Tibial artery (tissue), 4 donors: ENCODE data around the gene FNDC7.

Experiments used
- DNase-seq, 2 donors: peaks; one replicate each; pipeline ENCODE4 v3.0.0-alpha.2; 2019
- H3K27ac ChIP-seq, 2 donors: fragments of 200-600 bp; sonication (generic) in 1 of 2; 1 replicate in 1 of 2; 2 replicates in 1 of 2; pipeline ENCODE4 v1.5.1; 2018 to 2019; ENCODE audit warnings: mild to moderate bottlenecking in 1 of 2
- H3K27me3 ChIP-seq, 2 donors: fragments of 200-600 bp; sonication (generic) in 1 of 2; one replicate each; pipeline versions ENCODE4 v1.5.1 to v1.6.0; 2016 to 2019
- H3K36me3 ChIP-seq, 3 donors: fragments of 200-600 bp; sonication (generic) in 2 of 3; one replicate each; pipeline ENCODE4 v1.5.1; 2016 to 2019; ENCODE audit warnings: mild to moderate bottlenecking in 2 of 3
- H3K4me1 ChIP-seq, 4 donors: fragments of 200-600 bp; sonication (generic) in 2 of 4; 1 replicate in 3 of 4; 2 replicates in 1 of 4; pipeline ENCODE4 v1.5.1; 2016 to 2019
- H3K4me3 ChIP-seq, 2 donors: fragments of 200-600 bp; sonication (generic) in 1 of 2; 1 replicate in 1 of 2; 2 replicates in 1 of 2; pipeline ENCODE4 v1.5.1; 2018 to 2019; ENCODE audit warnings: mild to moderate bottlenecking in 2 of 2
- H3K9me3 ChIP-seq, 3 donors: fragments of 200-600 bp; sonication (generic) in 1 of 3; one replicate each; pipeline ENCODE4 v1.5.1; 2016 to 2019
- intact Hi-C: fragments of 100-400 bp; cut with DNase I; formaldehyde crosslinking; loops from one replicate; pipeline ENCODE4 v1.15.0; 2023; ENCODE audit warnings: low total_unique reads
- TF ChIP-seq, protein P1 (sequence below), 2 experiments: fragments of 200-600 bp in 1 of 2; fragments of 450-650 bp in 1 of 2; IDR thresholded peaks; one replicate each; pipeline ENCODE4 v1.5.1; 2017 to 2019; ENCODE audit warnings: antibody characterized with exemption in 2 of 2, mild to moderate bottlenecking in 1 of 2, moderate library complexity in 1 of 2

Gene FNDC7

DNA sequence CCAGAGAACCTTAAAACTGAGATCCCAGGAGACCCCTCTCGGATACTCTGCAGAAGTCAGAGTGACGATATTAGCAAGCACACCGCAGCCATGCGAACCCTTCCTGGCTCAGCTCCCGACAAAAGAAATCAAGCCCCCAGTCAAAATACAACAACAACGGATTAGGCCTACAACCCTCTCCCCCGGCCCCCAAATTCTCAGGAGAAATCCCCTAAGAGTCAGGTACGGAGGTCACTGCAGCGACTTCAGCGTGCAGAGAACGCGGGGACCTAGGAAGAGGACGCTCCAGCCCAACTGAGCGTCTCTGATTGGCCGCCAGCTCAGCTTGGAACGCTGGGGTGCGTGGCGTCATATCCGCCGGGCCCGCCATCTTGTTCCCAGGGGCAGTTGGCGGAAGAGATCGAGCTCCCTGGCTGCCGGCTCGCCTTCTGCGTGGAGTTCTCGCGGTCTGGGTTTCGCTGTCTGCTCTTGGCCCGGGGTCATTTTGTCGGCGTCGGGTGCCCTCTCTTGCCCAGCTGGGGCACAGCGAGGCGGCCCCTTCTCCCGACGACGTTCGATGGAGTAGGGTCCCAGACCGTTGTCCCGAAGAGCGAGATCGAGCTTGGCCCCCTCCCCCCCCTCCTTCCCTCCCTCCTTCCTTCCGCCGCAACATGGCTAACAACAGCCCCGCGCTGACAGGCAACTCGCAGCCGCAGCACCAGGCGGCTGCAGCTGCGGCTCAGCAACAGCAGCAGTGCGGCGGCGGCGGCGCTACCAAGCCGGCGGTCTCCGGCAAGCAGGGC is 20.6 kb upstream of the FNDC7 start, which contains the start of gene PRPF38B:
PRPF38B (plus strand) TSS at position 369 of the 782 bp plus-strand sequence; CDS start at position 651, 282 bp downstream.
- H3K27ac ChIP-seq, result peak within 1 kb of the TSS; percentile 92 to 98
- peaks cover 13 to 15% (median 14%) of the 10 kb centered on the region in 3 donors for H3K36me3 ChIP-seq
- peak; percentile 94 to 96 for DNase-seq
- intact Hi-C loops, result loop anchor here (2.0 kb wide), 1 partner anchor 55 kb away; the partner anchor contains the start of gene STXBP3
- TF ChIP-seq, protein P1, sequence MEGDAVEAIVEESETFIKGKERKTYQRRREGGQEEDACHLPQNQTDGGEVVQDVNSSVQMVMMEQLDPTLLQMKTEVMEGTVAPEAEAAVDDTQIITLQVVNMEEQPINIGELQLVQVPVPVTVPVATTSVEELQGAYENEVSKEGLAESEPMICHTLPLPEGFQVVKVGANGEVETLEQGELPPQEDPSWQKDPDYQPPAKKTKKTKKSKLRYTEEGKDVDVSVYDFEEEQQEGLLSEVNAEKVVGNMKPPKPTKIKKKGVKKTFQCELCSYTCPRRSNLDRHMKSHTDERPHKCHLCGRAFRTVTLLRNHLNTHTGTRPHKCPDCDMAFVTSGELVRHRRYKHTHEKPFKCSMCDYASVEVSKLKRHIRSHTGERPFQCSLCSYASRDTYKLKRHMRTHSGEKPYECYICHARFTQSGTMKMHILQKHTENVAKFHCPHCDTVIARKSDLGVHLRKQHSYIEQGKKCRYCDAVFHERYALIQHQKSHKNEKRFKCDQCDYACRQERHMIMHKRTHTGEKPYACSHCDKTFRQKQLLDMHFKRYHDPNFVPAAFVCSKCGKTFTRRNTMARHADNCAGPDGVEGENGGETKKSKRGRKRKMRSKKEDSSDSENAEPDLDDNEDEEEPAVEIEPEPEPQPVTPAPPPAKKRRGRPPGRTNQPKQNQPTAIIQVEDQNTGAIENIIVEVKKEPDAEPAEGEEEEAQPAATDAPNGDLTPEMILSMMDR (IDR thresholded peaks at IDR 0.05), result no peak
- no peaks in the 10 kb centered on the region for H3K27me3 ChIP-seq
- H3K4me3 ChIP-seq, result peak within 1 kb of the TSS; percentile 79 to 93
- H3K4me1 ChIP-seq, result peaks cover 0 to 33% (median 16%) of the 10 kb centered on the region in 4 donors
- H3K9me3 ChIP-seq, result no peaks in the 10 kb centered on the region

DNA sequence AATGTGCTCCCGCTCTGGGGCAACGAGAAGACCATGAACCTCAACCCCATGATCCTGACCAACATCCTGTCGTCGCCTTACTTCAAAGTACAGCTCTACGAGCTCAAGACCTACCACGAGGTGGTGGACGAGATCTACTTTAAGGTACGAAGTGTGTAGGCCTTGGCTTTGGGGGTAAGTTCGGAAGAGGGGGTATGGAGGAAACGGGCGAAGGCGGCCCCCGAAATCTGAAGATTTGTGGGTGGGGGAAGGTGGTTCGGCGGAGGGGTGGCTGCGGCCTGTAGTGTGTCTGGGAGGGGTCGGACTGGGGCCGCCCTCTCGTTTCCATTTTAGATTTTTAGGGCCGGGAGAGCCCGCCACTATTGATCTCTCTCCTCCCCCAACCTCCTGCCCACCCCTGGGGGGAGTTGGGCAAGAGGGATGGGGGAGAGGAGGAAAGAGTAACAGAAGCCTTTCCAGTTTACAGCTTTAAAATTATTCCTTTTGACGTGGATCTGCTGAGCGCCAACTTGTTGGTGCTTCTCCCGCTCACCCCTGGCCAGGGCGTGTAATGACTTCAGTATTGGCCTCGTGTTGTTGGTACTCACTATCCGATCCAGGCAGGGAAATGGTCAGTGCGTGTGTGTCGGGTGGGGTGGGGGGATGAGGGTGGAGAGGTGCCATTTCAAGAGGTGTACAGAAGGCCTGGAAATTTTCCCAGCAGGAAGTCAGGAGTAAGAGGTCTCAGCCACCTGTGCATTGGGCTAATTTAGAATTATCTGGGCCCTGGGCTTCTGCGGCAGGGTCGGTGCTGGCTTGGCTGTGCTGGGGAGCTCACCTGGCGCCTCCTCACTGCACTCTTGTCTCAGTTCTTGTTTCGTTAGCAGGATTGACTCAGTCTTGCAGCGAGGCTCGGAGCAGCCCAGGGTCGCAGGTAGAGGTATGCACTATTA is 19.7 kb upstream of the FNDC7 start:
- H3K9me3 ChIP-seq, result no peaks in the 10 kb centered on the region
- intact Hi-C loops, result loop anchor here (2.0 kb wide), 1 partner anchor 54 kb away; the partner anchor contains the start of gene STXBP3

DNA sequence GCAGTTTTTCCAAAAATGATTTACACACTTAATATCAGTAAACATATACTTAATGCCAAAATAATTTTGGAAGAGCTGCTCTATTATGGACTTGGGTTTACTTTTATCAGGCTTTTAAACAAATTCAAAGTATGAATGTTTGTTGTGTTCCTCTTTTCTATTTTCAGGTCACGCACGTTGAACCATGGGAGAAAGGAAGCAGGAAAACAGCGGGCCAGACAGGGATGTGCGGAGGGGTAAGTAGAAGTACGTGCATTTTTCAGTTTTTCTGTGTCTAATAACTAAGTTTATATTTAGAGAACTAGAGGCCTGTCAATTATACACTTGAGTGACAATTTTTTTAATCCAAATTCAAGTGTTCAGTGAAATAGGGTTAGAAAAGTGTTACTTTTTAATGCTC is 17.2 kb upstream of the FNDC7 start:
- Histone ChIP-seq H3K4me1 (peaks cover 0 to 32% (median 16%) of the 10 kb centered on the region in 4 donors), H3K4me3 (no peak overlapping the region), H3K27me3 (no peaks in the 10 kb centered on the region), H3K36me3 (peaks cover 43 to 47% (median 46%) of the 10 kb centered on the region in 3 donors), H3K9me3 (no peaks in the 10 kb centered on the region), H3K27ac (no peak overlapping the region)
- intact Hi-C loops, result no loop called here
- no peak for DNase-seq
- TF ChIP-seq, protein P1 (IDR thresholded peaks at IDR 0.05), result no peak

More for the DNA sequence above, 19.7 kb upstream of the FNDC7 start:
- H3K27me3 ChIP-seq, result no peaks in the 10 kb centered on the region
- H3K36me3 ChIP-seq, result peaks cover 19 to 23% (median 21%) of the 10 kb centered on the region in 3 donors
- peak; percentile 64 to 69 for DNase-seq
- peaks cover 0 to 32% (median 16%) of the 10 kb centered on the region in 4 donors for H3K4me1 ChIP-seq
- peak overlapping the region; percentile 79 to 93 for H3K4me3 ChIP-seq
- peak overlapping the region; percentile 92 to 98 for H3K27ac ChIP-seq
- TF ChIP-seq, protein P1 (IDR thresholded peaks at IDR 0.05), result peak in 1 of 2 experiments; percentile 12

DNA sequence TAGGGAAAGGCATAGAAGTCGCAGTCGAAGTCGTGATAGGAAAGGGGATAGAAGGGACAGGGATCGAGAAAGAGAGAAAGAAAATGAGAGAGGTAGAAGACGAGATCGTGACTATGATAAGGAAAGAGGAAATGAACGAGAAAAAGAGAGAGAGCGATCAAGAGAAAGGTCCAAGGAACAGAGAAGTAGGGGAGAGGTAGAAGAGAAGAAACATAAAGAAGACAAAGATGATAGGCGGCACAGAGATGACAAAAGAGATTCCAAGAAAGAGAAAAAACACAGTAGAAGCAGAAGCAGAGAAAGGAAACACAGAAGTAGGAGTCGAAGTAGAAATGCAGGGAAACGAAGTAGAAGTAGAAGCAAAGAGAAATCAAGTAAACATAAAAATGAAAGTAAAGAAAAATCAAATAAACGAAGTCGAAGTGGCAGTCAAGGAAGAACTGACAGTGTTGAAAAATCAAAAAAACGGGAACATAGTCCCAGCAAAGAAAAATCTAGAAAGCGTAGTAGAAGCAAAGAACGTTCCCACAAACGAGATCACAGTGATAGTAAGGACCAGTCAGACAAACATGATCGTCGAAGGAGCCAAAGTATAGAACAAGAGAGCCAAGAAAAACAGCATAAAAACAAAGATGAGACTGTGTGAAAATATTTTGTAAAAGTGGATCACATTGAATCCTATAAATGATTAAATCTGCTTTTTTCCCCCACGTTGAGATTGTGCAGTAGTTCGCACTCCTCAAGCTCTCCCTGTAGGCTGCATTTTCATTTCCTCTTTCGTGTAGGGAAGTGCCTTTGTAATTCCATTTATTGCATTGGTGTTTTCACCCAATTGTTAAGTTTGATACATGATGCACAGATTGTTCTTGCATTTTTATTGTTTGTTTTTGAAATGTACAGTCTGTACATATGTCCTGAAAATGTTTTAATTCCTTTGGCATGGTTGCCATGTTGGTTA is 13.1 kb upstream of the FNDC7 start:
- Histone ChIP-seq H3K27me3 (no peaks in the 10 kb centered on the region), H3K4me1 (peaks cover 0 to 21% (median 10%) of the 10 kb centered on the region in 4 donors), H3K9me3 (no peaks in the 10 kb centered on the region), H3K4me3 (no peak overlapping the region), H3K36me3 (peaks cover 45 to 54% (median 48%) of the 10 kb centered on the region in 3 donors), H3K27ac (no peak overlapping the region)
- intact Hi-C loops, result no loop called here
- TF ChIP-seq, protein P1 (IDR thresholded peaks at IDR 0.05), result no peak
- no peak for DNase-seq
